IPS-18c (cell line): ENCODE measurements around the gene CXCR4.
A peak's percentile ranks its signal among the peaks of the same experiment; 100 is the strongest.

Experiments
- H3K4me3 ChIP-seq: 2 replicates; pipeline ENCODE4 v1.7.0; 2013; ENCODE audit warnings: low read depth, mild to moderate bottlenecking, low read length, moderate library complexity; ENCODE audit not compliant: insufficient read depth
- H3K9me3 ChIP-seq: one replicate; pipeline ENCODE4 v1.6.1; 2013; ENCODE audit warnings: mild to moderate bottlenecking, low read length, moderate library complexity; ENCODE audit not compliant: control insufficient read depth, insufficient read depth

CXCR4 gene

DNA sequence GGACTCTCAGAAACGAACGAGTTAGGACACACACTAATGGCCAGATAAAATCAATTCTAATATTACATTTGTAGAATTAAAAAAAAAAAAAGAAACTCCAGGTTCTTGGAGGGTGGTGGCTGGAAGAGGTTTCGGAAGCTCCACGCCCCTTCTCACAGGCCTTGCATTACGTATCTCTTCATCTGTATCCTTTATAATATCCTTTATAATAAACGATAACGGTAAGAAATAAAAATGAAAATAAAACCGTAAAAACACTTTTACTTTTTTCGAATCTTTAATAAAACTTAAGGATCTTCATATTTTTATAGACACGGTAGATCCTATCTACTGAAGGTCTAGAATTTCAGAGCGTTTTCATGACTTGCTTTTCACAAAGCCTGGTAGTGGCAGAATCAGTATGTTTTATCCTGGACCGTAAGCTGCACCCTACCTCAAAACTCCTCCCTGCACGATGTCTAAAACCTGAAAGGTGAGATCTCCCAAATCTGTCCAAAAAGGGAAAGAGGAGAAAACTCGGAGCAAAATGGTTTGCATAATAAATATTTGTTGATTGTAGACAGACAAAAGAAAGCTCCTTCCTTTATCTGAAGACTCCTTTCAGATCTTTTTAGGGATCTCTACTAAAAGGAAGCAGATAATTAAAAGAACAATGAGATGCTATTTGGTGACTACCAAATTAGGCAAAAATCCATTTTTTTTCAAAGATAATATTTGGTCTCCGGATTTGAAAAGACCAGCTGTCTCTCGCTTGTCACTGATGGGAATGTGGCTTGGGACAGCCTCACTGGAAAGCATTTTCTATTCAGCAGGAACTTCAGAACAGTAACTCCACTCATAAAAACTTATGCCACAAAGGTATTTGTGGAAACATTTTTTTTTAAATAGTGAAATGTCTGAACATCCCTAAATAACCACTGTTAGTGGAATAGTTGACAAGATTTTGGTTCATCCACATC lies 2.0 kb upstream of the CXCR4 start:
- peak overlapping the region; percentile 60 for H3K4me3 ChIP-seq
- H3K9me3 ChIP-seq: no peaks in the 10 kb centered on the region

DNA sequence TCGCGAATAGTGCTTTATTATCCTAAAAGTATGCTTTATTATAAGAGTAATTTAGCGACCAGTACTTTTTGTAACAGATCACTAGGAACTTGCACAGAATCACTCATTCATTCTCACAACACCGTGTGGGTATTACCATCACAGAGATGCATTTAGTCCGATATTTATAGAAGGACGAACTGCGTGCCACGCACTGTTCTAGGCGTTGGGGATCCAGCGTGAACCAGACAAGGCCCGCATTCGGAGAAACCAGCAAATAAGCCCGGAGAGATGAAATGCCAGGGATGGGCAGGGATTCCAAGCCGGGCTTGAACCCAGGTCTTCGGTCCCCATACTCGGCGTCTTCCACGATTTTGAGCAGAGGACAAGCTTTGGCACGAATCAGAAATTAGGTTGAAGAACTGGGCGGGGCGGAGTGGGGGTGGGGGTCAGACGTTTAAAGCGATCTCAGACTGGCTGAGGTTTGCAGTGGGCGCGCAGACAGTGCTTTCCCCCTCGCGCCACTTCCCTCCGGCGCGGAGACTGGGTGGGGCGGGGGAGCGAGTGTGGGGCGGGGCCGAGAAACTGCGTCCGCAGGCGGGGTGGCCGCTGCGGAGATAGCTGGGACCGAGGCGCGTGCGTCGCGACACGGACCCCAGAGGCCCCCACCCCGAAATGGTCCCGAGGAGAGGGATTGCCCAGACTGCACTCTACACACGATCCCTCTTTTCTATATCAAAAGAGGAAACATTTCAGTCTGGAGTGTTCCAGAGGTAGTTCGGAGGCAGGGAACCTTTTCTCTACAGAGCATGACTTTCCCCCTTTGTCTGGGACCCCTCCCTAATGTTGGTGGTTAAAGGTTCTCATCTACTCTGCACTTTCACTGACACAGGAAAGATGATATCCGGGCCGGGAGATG lies 1.1 kb upstream of the CXCR4 start:
- Histone ChIP-seq H3K4me3 (peak overlapping the region; percentile 60), H3K9me3 (no peaks in the 10 kb centered on the region)

DNA sequence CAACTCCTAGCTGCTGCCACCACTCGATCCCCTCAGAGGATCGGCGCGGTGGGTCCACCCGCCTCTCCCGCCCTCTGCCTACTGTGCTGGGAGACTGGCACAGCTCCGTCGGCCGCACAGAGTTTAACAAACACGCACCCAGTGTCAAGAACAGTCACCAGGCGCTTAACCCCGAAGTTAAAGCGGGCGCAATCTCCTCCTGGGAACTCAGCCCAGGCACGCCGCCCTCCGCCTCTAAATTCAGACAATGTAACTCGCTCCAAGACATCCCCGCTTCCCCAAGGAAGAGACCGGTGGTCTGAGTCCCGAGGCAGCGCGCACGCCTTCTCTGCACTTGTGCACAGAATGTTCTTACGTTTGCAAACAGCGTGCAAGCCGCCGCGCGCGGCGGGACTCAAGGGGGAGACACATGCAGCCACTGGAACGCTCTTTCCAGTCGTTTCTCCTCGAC lies 533 bp downstream of the CXCR4 start:
- H3K4me3 ChIP-seq: peak overlapping the region; percentile 58

DNA sequence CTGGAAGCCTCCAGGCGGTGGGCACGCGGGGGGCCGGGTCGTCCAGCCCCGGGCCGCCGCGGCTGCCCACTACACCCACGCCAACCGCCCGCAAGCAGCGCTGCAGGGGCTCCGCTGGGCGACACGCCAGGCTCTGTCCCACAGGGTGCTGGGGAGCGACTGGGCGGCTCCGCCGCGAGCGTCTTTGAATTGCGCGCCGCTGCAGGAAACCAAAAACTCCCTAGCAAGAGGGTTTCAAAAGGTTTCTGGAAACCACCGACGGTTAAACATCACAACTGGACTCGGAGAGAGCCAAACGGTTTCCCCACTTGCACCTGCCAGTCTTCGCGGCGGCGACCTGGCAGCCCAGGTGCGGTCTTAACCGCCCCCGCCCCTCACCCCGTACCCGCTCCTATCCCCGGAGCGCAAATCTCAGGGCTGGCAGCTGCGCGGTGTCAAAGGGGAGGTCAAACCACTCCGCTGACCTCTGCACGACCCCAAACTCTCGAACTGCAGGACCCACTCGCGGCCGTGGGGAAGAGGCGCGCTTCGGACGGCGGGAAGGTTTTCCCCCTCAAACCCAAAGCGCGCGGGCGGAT lies 1.0 kb downstream of the CXCR4 start:
- Histone ChIP-seq H3K9me3 (no peaks in the 10 kb centered on the region), H3K4me3 (peak overlapping the region; percentile 58)

More for the DNA sequence above, 533 bp downstream of the CXCR4 start:
- H3K9me3 ChIP-seq: no peaks in the 10 kb centered on the region

DNA sequence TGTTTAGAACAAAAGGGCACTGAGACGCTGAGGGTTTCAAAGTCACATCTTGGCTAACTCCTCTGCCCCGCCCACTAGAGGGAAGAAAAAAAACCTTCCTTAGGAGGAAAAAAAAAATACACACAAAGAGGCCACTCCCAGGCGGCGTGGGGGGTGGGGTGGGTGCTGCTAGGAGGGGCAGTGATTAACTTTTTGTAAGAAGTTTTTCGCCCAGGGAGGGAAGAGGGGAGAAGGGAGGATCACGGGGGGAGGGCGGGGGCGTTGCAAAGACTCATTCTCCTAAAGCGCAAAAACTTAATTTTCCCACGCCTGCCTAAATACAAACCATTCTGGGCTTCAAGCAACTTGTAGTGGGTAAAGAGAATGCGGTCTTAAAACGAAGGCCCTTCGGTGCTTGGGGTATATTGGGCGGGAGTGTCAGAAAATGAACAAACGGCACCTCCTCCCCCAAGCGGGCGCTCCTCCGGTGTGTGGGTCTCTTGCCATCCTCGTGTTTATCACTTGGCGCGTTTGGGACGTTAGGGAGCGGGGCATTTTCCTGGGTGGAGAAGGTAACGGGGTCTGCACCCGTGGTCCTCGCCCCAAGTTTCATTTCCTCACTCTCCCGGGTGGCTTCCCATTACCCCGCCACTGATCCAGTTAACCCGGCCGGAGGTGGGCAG lies 1.7 kb downstream of the CXCR4 start:
- peak overlapping the region; percentile 58 for H3K4me3 ChIP-seq
- no peaks in the 10 kb centered on the region for H3K9me3 ChIP-seq

DNA sequence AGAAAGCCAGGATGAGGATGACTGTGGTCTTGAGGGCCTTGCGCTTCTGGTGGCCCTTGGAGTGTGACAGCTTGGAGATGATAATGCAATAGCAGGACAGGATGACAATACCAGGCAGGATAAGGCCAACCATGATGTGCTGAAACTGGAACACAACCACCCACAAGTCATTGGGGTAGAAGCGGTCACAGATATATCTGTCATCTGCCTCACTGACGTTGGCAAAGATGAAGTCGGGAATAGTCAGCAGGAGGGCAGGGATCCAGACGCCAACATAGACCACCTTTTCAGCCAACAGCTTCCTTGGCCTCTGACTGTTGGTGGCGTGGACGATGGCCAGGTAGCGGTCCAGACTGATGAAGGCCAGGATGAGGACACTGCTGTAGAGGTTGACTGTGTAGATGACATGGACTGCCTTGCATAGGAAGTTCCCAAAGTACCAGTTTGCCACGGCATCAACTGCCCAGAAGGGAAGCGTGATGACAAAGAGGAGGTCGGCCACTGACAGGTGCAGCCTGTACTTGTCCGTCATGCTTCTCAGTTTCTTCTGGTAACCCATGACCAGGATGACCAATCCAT lies 2.7 kb downstream of the CXCR4 start:
- Histone ChIP-seq H3K9me3 (no peaks in the 10 kb centered on the region), H3K4me3 (no peak overlapping the region)

DNA sequence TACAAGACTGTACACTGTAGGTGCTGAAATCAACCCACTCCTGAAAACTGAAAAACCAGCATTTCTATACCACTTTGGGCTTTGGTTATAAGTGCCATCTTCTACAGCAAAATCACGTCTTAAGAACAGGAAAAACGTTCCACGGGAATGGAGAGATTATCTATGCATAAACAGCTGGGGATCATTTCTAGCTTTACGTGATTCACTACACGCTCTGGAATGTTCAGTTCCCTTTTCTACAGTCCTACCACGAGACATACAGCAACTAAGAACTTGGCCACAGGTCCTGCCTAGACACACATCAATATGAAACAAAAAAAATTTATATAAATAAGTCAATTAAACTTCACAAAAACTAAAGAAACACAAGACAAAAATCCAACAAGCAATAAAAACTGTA lies 3.6 kb downstream of the CXCR4 start:
- no peaks in the 10 kb centered on the region for H3K9me3 ChIP-seq
- H3K4me3 ChIP-seq: no peak overlapping the region

DNA sequence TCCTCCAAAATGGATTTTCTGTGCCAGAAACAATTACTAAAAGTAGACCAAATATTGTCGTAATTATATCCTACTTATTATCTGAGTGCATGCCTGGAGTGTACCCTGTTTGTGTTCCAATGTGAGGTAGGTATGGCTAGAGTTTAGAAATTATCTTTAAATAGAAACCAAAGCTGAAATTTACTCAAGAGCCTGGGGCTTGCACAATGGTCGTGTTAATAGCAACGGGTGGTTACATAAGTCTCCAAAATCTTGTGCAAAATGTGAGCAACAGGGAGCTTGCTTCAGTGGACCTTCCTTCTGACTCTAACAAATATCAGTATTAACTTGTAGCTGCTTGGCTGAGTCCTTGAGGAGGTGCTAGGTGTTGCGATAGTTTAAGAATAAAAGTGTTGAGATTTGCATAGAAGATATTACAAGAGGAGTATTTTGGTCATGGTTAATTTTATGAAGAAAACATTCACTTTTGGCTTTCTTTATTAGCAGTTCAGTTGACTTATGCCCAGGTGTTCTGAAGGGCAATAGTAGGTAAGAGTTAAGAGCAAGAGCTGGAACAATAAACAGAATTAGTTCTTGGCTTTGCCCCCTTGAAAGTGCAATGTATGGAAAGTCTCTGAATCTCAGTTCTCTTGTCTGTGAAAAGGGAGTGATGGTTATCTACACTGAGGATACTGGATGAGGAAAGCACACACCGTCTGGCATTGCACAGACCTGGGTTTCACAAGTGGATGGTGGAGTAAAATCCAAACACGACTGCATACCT lies 4.6 kb downstream of the CXCR4 start:
- H3K4me3 ChIP-seq: no peak overlapping the region
- no peaks in the 10 kb centered on the region for H3K9me3 ChIP-seq

DNA sequence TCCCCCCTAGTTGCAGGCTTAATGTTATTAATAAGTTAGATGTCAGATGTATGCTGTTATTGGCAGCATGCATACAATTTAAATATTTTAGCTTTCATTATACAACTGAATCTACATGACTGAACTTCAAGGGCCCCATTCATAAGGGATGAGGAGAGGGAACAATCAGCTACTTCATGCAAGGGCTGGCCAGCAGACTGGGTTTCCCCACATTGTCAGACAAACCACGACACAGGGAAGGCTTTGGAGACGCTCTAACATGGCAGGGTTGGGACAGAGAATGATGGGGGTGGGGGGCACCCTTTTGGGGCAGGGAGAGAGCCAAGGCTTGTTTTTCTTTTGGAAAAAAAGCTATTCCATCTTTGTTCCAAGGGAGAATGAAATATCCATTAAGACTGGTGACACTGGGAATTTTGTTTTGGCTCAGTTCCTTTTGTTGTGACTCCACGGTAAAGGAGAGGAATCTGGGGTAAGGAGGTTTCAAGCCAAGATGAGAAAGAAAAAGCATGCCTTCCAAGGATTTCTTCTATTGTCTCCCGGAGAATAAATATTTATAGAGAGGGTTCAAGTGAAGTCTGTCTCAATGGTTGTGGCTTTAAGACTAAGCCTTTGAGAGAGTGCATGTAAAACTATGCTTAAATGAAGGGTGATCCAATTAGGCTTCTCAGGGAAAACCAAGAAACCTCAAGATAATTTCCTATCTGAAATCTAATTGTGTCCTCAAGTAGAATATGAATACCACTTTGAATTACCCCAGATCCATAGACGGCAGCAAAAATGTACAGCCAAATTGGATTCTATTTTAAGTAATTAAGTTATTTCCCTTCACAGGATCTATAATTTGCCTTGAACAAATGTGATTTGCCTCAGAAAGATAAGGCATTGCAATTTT lies 5.4 kb downstream of the CXCR4 start:
- H3K4me3 ChIP-seq: no peak overlapping the region
- no peaks in the 10 kb centered on the region for H3K9me3 ChIP-seq

DNA sequence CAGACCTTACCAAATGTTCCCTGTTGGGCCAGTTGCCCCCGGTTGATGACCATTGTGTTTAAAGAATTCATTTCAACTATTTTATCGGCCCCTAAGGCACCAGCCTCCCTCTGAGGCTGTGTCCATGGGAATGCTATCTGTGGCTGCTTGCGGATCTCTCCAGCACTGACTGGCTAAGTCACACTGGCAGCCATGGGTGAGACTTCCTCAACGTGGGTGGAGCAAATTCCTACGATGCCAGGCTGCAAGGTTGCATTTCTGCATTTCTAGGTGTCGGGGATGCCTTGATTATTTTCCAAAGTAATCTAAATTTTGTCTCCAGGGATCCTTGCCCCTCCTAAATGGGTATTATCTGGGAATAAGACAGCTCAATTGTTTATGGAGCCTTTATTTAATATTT lies 6.2 kb downstream of the CXCR4 start:
- peaks cover 2% of the 10 kb centered on the region for H3K9me3 ChIP-seq
- no peak overlapping the region for H3K4me3 ChIP-seq

DNA sequence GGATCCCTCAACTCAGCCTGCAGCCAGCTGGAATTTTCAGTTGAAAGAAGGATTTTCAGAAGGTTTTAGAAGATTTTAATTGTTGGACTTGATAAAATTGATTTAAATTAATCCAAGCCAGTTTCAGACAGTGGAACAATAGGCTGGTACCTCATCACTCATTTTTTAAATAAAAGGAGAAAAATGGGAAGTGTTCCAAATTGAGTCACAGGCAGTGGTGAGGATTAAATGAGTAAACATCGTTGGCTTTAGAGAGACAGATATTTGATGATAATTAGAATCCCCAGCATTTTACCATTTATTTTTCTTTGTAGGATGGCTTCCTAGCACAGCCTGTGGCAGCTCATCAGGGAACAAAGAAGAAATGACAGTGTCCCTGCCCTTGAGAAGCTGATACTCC lies 7.4 kb downstream of the CXCR4 start:
- Histone ChIP-seq H3K4me3 (no peak overlapping the region), H3K9me3 (peaks cover 2% of the 10 kb centered on the region)

DNA sequence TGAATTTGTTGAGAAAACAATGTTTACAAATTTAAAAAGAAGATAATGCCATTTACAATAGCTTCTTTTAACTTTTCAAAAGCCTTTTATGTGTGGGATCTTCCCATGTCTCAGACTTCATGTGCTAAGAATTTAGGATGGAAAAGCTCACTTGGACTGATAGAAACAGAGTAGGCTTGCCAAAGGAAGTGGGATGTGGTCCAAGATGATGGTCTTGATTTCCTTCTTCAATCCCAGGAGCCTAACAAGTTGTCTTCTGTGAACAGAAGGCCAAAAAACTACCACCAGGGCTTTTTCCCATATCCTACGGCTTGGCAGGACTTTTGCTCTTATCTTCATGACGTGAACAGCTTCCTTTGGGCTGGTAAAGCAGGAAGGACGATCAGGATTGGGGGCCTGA lies 9.5 kb downstream of the CXCR4 start:
- H3K9me3 ChIP-seq: peaks cover 2% of the 10 kb centered on the region

DNA sequence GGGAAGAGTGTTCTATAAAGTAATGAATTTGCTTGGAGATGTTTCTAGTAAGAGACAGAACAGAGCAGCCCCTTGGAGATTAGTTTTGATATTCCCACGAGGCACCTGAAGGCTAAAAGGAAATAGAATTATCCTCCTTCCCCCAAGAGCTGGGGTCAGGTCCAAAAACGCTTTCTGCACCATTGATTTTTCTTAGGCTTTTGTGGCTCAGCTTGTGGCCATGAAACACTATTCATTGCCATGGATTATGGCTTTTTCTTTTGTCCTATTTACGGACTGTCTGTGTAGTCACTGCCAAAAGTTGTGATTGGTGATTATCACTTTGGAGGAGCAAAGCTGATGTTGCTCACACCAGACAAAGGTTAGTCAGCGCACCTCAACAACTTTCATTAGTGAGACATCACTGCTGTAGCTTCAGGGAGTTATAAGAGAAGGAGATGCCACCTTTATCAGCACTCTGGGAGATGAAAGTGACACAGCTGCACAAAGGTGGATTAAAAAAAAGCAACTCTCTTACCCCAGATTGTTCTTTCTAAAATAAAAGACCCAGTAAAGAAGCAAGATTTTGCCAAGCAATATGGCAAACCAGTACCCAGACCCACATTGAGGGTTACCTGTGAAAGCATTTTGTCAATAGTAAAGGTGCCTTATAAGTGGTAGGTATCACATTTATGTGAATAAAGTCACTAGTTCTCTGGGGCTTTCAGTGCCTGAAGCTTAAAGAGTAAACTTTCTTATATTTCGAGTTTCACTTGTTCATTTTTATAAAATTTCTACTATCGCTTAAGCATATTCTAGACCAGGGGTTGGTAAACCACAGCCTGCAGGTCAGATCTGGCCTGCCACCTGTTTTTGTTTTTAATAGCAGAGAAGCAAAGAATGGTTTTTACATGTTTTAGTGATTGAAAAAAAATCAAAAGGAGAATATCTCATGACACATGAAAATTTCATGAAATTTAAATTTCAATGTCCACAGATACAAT lies 10.6 kb downstream of the CXCR4 start:
- Histone ChIP-seq H3K4me3 (no peak overlapping the region), H3K9me3 (peaks cover 2% of the 10 kb centered on the region)

More for the DNA sequence above, 9.5 kb downstream of the CXCR4 start:
- no peak overlapping the region for H3K4me3 ChIP-seq

DNA sequence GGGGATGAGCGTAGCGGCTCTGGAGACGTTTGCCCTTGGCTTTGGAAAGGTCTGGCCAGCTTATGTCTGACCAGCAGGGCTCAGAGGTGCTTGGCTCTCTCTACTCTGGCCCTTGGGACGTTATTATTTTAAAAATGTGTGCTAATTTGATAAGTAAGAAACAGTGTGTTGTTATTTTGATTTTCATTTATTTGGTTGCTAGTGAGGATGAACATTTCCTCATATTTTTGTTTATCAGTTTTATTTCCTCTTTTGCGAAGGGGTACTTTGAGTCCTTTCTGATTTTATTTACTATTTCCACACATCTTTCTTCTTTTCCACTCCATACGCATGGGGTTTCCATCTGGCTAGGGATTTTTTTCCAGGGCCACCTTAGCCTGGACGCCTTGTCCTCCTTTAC lies 11.4 kb downstream of the CXCR4 start:
- H3K4me3 ChIP-seq: no peak overlapping the region

More for the DNA sequence above, 11.4 kb downstream of the CXCR4 start:
- peaks cover 2% of the 10 kb centered on the region for H3K9me3 ChIP-seq
